Measurements from ENCODE around the gene TNS3.

DNA sequence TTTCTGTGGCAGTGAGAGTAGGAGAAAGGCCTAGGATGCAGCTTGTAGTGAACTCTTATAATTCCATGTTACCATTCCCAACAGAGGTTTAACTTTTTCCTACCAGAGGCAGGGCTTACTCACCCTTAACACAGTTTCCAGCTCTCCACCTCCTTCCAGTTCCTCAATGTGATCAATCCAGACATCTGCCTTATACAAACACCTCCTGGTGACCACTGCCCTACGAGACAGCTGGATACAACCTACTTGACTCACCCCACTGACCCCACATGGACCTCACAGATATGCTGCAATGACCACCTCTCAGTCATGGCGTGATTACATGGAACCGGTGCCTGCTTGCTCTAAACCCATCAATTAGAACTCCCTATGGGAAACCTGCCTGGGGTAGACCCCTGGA lies 326.5 kb downstream of the TNS3 start:
- TF ChIP-seq POLR2A (IDR thresholded peaks at IDR 0.05): no peak
- TF ChIP-seq, protein P1, sequence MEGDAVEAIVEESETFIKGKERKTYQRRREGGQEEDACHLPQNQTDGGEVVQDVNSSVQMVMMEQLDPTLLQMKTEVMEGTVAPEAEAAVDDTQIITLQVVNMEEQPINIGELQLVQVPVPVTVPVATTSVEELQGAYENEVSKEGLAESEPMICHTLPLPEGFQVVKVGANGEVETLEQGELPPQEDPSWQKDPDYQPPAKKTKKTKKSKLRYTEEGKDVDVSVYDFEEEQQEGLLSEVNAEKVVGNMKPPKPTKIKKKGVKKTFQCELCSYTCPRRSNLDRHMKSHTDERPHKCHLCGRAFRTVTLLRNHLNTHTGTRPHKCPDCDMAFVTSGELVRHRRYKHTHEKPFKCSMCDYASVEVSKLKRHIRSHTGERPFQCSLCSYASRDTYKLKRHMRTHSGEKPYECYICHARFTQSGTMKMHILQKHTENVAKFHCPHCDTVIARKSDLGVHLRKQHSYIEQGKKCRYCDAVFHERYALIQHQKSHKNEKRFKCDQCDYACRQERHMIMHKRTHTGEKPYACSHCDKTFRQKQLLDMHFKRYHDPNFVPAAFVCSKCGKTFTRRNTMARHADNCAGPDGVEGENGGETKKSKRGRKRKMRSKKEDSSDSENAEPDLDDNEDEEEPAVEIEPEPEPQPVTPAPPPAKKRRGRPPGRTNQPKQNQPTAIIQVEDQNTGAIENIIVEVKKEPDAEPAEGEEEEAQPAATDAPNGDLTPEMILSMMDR (IDR thresholded peaks at IDR 0.05): no peak

Data from uterus (tissue), 2 donors.